NB4 (cell line): ENCODE results near the gene WASF3.

ENCODE experiments used
- DNase-seq: peaks from one replicate; pipeline ENCODE4 v3.0.0; 2010; ENCODE audit warnings: low read depth
- H3K4me3 ChIP-seq: one replicate; pipeline ENCODE4 v1.5.1; 2011; ENCODE audit warnings: mild to moderate bottlenecking, low read depth, low read length, moderate library complexity
- CTCF ChIP-seq: IDR thresholded peaks from one replicate; pipeline ENCODE4 v1.5.1; 2012; ENCODE audit warnings: low read depth, low read length
- MAX ChIP-seq: IDR thresholded peaks from 2 replicates; pipeline ENCODE4 v1.6.1; 2011; ENCODE audit warnings: low read depth, low read length
- MYC ChIP-seq: IDR thresholded peaks from 2 replicates; pipeline ENCODE4 v1.6.1; 2011; ENCODE audit warnings: low read depth, low read length
- POLR2A ChIP-seq: IDR thresholded peaks from 2 replicates; pipeline ENCODE4 v1.6.1; 2011; ENCODE audit warnings: mild to moderate bottlenecking; ENCODE audit not compliant: insufficient read length; ENCODE audit errors: extremely low read depth

The WASF3 gene

GRCh38 chr13:26686285-26686684 is 128.8 kb downstream of the WASF3 start:
- no peak for DNase-seq
- TF ChIP-seq MYC (no peak), MAX (no peak), POLR2A (no peak), CTCF (no peak)
- no peak overlapping the region for H3K4me3 ChIP-seq

- H3K4me3 ChIP-seq: no peak overlapping the region
These were observed 130.8 kb downstream of the WASF3 start for GRCh38 chr13:26688286-26688685.

GRCh38 chr13:26688980-26689379 is 131.5 kb downstream of the WASF3 start:
- DNase-seq: no peak
- H3K4me3 ChIP-seq: no peak overlapping the region
- TF ChIP-seq POLR2A (no peak), MYC (no peak), MAX (no peak), CTCF (no peak)

More at GRCh38 chr13:26688286-26688685, 130.8 kb downstream of the WASF3 start:
- TF ChIP-seq POLR2A (no peak), MAX (no peak), MYC (no peak), CTCF (no peak)
- DNase-seq: no peak

- no peak for DNase-seq
- H3K4me3 ChIP-seq: no peak overlapping the region
- TF ChIP-seq MYC (no peak), MAX (no peak), CTCF (no peak), POLR2A (no peak)
These were observed 136.4 kb downstream of the WASF3 start for GRCh38 chr13:26693749-26694463.

- no peak for DNase-seq
- TF ChIP-seq POLR2A (no peak), MAX (no peak), MYC (no peak), CTCF (no peak)
- no peak overlapping the region for H3K4me3 ChIP-seq
These were observed 137.3 kb downstream of the WASF3 start for GRCh38 chr13:26694609-26695359.
